HG03097 (cell line): ENCODE measurements around the gene ERF.
"Not testable (repeated sequence)": the region's sequence is repeated elsewhere in the genome, so short reads cannot be mapped to it uniquely, and the experiment has no call there.

Source experiments
- ATAC-seq: cut with Tn5 transposase; IDR thresholded peaks from one replicate; pipeline ENCODE4 v1.9.1; 2021; ENCODE audit not compliant: unreplicated experiment, low FRiP score

ERF gene

DNA sequence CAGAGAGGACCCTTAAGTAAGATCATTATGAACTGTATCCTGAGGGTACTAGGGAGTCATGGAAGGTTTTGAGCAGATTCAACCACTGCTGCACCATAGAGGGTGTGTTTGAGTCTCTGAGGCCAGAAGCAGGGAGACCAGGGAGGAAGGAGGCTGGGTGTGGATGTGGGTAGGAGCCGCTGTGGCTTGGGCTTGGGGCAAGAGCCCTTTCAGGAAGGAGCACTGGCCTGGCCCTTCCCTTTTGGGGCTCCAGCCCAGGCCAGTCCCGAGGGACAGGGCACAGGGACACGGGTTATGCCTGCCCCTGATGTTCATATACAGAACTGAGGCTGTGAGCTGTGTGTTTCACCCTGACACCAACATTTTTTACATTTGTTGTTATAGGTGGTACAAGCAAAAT lies 21.4 kb upstream of the ERF start:
- no peak for ATAC-seq

- no peak for ATAC-seq
Observed at GRCh38 chr19:42275517-42275916, 20.6 kb upstream of the ERF start.

DNA sequence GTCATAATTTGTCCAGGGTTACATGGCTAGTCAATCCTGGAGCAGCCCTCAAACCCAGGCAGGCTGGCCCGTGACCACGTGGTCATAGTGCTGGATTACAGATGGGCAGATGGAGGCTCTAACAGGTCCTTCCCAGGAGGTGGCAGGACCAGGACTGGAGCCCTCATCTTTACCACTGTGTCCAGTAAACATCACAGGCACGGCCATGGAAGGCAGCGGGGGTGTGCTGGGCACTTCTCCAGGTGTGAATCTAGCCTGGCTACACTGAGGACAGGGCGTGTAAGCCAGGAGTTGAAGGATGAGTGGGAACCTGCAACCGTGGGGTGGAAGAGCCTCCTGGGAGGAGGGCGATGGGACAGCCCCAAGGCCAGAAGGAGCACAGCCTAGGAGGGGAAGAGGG lies 20.2 kb upstream of the ERF start:
- ATAC-seq, result no peak

DNA sequence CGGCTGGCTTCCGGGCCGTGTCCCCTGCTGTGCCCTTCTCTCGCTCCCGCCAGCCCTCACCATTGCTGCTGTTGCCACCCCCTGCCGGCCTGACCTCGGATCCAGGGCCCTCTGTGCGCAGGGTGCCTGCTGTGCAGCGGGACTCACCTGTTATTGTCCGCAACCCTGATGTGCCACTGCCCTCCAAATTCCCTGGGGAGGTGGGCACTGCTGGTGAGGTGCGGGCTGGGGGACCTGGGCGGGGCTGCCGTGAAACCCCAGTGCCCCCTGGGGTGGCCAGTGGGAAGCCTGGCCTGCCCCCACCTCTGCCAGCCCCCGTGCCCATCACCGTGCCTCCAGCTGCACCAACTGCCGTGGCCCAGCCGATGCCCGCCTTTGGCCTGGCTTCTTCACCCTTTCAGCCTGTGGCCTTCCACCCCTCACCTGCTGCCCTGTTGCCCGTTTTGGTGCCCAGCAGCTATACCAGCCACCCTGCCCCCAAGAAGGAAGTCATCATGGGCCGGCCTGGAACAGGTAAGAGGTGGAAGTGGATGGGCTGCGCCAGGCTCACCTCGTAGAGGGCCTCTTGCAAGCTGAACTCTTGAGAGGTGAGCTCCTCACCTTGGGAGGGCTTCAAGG lies 19.2 kb upstream of the ERF start:
- no peak for ATAC-seq

GRCh38 chr19:42273407-42274064 lies 18.6 kb upstream of the ERF start:
- no peak for ATAC-seq

DNA sequence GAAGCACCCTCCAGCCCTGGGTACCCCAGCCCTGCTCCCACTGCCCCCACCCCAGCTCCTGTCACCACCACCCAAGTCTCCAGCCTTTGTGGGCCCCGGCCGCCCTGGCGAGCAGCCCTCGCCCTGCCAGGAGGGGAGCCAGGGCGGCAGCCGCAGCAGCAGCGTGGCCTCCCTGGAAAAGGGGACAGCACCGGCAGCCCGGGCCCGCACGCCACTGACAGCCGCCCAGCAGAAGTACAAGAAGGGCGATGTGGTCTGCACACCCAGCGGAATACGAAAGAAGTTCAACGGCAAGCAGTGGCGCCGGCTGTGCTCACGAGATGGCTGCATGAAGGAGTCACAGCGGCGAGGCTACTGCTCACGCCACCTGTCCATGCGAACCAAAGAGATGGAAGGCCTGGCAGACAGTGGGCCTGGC lies 18.1 kb upstream of the ERF start:
- ATAC-seq, result no peak

GRCh38 chr19:42272535-42272897 lies 17.6 kb upstream of the ERF start:
- ATAC-seq, result no peak

- no peak for ATAC-seq
Observed at GRCh38 chr19:42271861-42272534, 17.1 kb upstream of the ERF start.

DNA sequence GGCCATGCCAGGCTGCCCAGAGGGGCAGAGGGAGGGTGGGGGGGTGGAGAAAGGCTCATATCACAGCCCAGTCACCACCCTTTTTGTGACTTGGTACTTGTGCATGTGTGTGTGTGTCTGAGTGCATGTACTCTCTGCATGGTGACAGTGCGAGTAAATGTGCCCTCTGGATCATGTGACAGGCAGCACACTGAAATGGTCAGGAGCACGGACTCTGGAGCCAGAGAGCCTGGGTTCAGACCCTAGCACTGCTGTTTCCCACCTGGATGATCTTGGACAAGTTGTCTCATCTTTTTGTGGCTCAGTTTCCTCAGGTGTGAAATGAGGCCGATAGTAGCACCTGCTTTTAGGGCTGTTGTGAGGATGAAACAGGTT lies 16.1 kb upstream of the ERF start:
- no peak for ATAC-seq

DNA sequence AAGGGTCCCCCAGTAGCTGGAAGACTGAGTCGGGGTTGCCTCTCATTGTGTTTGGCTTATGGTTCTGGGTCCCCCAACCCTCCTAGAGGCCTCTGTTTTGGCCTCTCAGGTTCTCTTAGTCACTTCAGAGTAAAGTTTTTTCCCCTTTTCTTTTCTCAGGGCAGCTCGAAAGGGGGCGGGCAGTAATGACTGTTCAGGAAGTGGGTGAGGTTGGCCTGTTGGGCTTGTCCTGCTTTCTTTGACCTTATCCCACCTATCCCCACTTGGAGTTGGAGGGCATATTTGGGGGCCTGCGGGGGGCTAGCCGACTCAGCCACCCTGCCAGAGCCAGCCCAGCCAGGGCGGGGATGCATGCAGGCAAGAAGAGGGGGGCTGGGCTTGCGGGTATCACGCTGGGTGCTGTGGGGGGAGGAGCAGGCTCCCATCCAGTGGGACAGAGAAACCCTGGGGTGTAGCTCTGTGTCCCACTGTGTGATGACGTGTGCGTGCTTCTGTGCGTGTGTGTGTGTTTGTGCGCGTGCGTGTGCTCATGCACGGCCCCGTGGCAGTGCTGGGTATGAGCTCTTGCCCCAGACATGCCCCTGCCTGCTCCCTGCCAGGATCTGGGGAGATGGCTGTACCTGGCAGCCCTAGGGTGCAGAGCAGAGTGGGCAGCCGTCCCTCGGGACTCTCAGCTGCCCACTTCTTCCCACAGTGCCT lies 15.6 kb upstream of the ERF start:
- no peak for ATAC-seq

- no peak for ATAC-seq
Observed at GRCh38 chr19:42269478-42270345, 14.8 kb upstream of the ERF start.

DNA sequence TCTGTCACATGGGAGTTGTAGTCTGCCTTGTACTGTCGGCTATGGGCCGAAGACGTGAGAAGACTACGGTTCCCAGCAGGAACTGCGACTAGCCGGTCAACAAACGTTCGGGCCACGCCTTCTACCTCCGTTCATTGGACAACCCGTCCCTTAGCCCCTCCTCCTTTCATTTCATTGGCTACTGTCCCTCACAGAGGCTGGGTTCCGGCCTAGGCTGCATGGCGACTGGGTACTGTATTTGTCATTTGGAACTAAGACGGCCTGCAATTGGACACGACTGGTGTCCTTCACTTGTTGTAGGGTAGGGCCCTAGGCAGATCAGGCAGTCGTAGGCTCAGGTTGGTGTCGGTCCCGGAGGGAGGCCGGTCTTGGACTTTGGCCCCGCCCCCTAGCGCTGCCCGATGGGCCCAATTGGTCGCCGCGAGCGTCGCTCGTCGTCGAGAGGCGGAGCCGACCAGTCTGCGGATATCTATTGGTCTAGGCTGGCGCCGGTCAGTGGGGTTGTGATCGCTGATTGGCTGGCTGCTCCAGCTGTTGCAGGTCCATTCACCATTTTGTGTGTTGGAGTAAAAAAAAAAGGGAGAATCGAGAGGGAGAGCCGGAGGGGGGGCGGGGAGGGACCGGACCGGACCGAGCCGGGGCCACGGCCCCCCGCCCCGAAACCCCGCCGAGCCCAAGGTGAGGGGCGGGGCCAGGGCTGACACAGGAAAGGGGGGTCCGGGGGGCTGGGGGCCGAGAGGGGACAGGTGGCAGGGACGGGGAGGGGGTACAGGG lies 14.0 kb upstream of the ERF start, which contains the start of gene CIC:
CIC (plus strand) TSS at position 549 of the 774 bp plus-strand sequence. CDS start 2,532 bp downstream, outside the sequence.
- ATAC-seq, result peak; percentile 87

DNA sequence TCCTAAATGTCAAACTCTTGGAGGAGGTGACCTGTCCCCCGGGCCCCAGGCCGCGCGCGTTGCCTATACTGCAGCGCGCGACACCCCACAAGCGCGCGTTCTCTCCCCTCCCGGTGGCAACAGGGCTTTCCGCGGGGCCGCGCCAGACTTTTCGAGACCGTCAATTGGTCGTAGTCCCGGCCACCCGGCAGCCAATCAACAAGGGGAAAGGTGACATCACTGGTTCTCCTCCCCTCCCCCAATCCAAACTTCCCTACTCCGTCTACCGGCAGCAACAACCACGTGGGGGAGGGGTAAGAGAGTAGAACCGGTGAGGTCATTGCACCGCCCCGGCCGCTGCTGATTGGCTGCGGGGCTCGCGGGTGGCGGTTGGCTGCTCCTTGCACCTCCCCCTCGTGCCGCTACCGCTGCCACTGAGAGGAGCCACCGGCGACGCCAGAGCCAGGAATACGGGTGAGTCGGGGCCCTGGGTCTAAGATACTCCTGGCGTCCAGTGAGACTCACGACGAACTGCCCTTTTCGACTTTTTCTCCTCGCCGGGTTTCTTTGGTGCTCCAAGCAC lies 13.3 kb upstream of the ERF start:
- peak; percentile 47 for ATAC-seq

- no peak for ATAC-seq
Observed at GRCh38 chr19:42267644-42268141, 12.8 kb upstream of the ERF start.

DNA sequence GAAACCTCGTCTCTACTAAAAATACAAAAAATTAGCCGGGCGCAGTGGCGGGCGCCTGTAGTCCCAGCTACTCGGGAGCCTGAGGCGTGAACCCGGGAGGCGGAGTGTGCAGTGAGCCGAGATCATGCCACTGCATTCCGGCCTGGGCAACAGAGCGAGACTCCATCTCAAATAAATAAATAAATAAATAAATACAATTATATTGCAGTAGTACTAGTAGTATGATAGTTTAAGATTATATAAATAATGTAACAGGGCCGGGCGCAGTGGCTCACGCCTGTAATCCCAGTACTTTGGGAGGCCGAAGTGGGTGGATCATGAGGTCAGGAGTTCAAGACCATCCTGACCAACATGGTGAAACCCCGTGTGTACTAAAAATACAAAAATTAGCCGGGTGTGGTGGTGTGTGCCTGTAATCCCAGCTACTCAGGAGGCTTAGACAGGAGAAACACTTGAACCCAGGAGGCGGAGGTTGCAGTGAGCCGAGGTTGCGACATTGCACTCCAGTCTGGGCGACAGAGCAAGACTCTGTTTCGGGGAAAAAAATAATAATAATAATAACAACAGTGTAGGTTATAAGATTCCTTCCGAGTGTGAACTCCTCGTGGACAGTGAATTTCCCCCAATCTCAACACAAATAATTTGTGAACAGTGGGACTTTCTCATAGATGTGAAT lies 12.1 kb upstream of the ERF start:
- not testable (repeated sequence) for ATAC-seq

DNA sequence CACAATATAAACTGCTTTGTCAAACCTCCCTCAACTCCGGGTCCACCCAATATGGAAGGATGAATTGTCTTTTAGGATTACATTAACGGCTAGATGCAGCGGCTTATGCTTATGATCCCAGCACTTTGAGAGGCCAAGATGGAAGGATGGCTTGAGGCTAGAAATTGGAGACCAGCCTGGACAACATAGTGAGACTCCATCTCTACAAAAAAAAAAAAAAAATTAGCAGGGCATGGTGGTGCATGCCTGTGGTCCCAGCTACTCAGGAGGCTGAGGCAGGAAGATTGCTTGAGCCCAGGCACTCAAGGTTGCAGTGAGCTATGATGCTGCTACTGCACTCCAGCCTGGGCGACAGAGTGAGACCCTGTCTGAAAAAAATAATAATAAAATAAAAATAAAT lies 11.2 kb upstream of the ERF start:
- not testable (repeated sequence) for ATAC-seq

DNA sequence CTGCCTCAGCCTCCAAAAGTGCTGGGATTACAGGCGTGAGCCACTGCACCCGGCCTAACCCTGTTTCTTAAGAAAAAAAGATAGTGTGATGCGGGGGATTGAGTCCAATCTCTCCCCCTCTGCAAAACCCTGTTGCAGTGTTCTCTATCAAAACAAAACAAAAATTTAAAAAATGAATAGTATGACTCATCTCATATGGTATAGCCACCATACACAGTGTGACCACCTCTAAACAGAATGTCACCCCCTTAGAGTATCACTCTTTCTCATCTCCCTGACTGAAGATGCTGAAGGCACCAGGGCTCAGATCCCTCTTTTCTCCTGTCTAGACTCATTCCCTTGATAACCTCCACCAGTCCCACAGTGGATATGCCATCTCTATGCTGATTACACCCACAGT lies 6.8 kb upstream of the ERF start:
- ATAC-seq, result no peak

GRCh38 chr19:42257842-42258241 lies 2.9 kb upstream of the ERF start:
- not testable (repeated sequence) for ATAC-seq
